ENCODE measurements around the gene GALNT8. TPM values are rescaled to one million over a fixed set of nuclear protein-coding genes. Genes with fewer than 3 reads are reported as not detected.
A peak's percentile ranks its signal among the peaks of the same experiment; 100 is the strongest.

Gene GALNT8
- total and polyA plus RNA-seq, 9 of the 15 experiments (the other 6 are each of a cell fraction or from before 2014, with no cell fraction given), result 0.11 to 0.23 (median 0.21) TPM; not detected in 6

GRCh38 chr12:4762773-4763172 is 42.6 kb downstream of the GALNT8 start:
- ChIA-PET CTCF (ENCODE audit: low intra/inter-chr PET ratio) (no interaction called here), POLR2A (no interaction called here)
- 6% methylated on average over 7 of the region's 7 CpGs for WGBS (ENCODE audit: insufficient coverage, low coverage, missing lambda C conversion rate)
- no peaks in the 10 kb centered on the region for H4K20me1 ChIP-seq (replicated peaks; ENCODE audit: control insufficient read depth, insufficient read depth, low read length)
- FAIRE-seq (no peak), DNase-seq (ENCODE audit: extremely low read depth in 1 of 4, low spot score in 3 of 4) (peak in 1 of 4 experiments; percentile 11), ATAC-seq (0 out of 3 replicates have a peak, but pooled peaks have one; percentile 34)
- no peaks in the 10 kb centered on the region for H3K79me2 ChIP-seq (ENCODE audit: control insufficient read depth, insufficient read depth, low read length)
- no peak overlapping the region for H3K4me3 ChIP-seq
- H3K4me1 ChIP-seq (replicated peaks in 1 of 2; ENCODE audit: control insufficient read depth in 2 of 2, insufficient read depth in 2 of 2, low read length in 2 of 2), result peaks cover 0 to 6% of the 10 kb centered on the region in 2 experiments; a peak in 2 of 5 replicates
- H3K27ac ChIP-seq (ENCODE audit: extremely low read depth, low read depth, low read length), result no peak overlapping the region
- H3K9me3 ChIP-seq (replicated peaks; ENCODE audit: control insufficient read depth, insufficient read depth, low read depth, low read length), result no peaks in the 10 kb centered on the region
- no TSS peak for BruUV-seq (replicated peaks)
- intact Hi-C loops (cut with micrococcal nuclease), result no loop called here
- no peak overlapping the region for H3K9ac ChIP-seq (ENCODE audit: insufficient read depth in 1 of 2, low read depth in 2 of 2, low read length in 2 of 2)
- no peaks in the 10 kb centered on the region for H3K36me3 ChIP-seq (ENCODE audit: control insufficient read depth, insufficient read depth, low read length)
- H2AFZ ChIP-seq (ENCODE audit: low read depth, low read length), result peak overlapping the region; percentile 65
- peaks cover 0 to 2% of the 10 kb centered on the region in 2 experiments; a peak in 2 of 5 replicates for H3K27me3 ChIP-seq (ENCODE audit: control insufficient read depth in 2 of 2, insufficient read depth in 2 of 2, low read length in 2 of 2)
- H3K9me1 ChIP-seq (ENCODE audit: control insufficient read depth, insufficient read depth, low read length), result no peaks in the 10 kb centered on the region
- in situ Hi-C loops (cut with MboI), result no loop called here
- peak overlapping the region; percentile 37; the same call in 1 of the 2 replicates for H3K4me2 ChIP-seq (ENCODE audit: insufficient read depth, low read length)
- TF ChIP-seq GABPA (tag; conservative IDR thresholded peaks at IDR 0.05; ENCODE audit: low read depth) (peak; percentile 79), EHMT2 (IDR thresholded peaks at IDR 0.05) (peak; percentile 88), ZNF507 (tag; conservative IDR thresholded peaks at IDR 0.05) (no peak), ZNF263 (CRISPR knock-in tag; IDR thresholded peaks at IDR 0.05; ENCODE audit: borderline replicate concordance) (no peak), CREB3 (tag; conservative IDR thresholded peaks at IDR 0.05; ENCODE audit: low read depth) (0 out of 2 replicates have a peak, but pooled peaks have one; percentile 32), NRF1 (conservative IDR thresholded peaks at IDR 0.05 in 1 of 2, IDR thresholded peaks at IDR 0.05 in 1 of 2) (0 out of 4 replicates have a peak, but pooled peaks have one; percentile 11 to 17), USF2 (CRISPR knock-in tag; IDR thresholded peaks at IDR 0.05) (no peak), PBX2 (CRISPR knock-in tag; IDR thresholded peaks at IDR 0.05; ENCODE audit: low read depth) (no peak), PBX2 (tag; conservative IDR thresholded peaks at IDR 0.05; ENCODE audit: low read depth) (peak; percentile 57), CREM (IDR thresholded peaks at IDR 0.05; ENCODE audit: low read depth) (peak; percentile 78), MYC (IDR thresholded peaks at IDR 0.05; ENCODE audit: low read depth, low read length) (no peak), MYC (CRISPR knock-in tag; IDR thresholded peaks at IDR 0.05; ENCODE audit: borderline replicate concordance, low read depth) (no peak), SPI1 (IDR thresholded peaks at IDR 0.05; ENCODE audit: borderline replicate concordance, low read depth, low read length) (peak; percentile 86)

All from K562 (cell line).